ENCODE results near the gene CAMK4.

Gene CAMK4

GRCh38 chr5:111229871-111230810 lies 6.0 kb downstream of the CAMK4 start:
- no peak overlapping the region for H3K4me3 ChIP-seq (ENCODE audit: low read depth in 1 of 2, low read length in 2 of 2)
- no peaks in the 10 kb centered on the region for H3K9me3 ChIP-seq (ENCODE audit: low read length)
- H3K36me3 ChIP-seq (ENCODE audit: insufficient read depth, low read length) = no peaks in the 10 kb centered on the region
- no peak overlapping the region for H3K9ac ChIP-seq (ENCODE audit: low read length)
- H3K27ac ChIP-seq (ENCODE audit: low read depth, low read length) = no peak overlapping the region
- no peaks in the 10 kb centered on the region for H3K4me1 ChIP-seq (ENCODE audit: insufficient read depth, low read length)
- no peaks in the 10 kb centered on the region for H3K27me3 ChIP-seq (ENCODE audit: control insufficient read depth in 1 of 2, insufficient read depth in 2 of 2, low read length in 2 of 2)

DNA sequence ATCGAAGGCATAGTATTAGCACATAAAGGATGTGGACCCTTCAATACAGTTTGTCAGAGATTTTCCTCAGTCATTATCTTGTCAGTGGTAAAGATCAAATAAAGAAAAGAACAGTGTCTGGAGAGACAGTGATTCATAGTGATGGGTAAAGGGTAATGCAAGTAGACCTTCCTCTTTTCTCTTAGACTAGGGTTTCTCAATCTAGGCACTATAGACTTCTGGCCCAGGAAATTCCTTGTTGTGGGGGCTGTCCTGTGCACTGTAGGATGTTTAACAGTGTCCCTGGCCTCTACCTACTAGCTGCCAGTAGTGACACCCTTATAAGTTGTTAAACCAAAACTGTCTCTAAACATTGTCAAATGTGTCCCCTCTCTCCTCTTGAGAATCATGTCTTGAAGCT lies 6.9 kb downstream of the CAMK4 start:
- H3K9ac ChIP-seq (ENCODE audit: low read length) = no peak overlapping the region
- no peaks in the 10 kb centered on the region for H3K4me1 ChIP-seq (ENCODE audit: insufficient read depth, low read length)
- H3K4me3 ChIP-seq (ENCODE audit: low read depth in 1 of 2, low read length in 2 of 2) = no peak overlapping the region
- no peak overlapping the region for H3K27ac ChIP-seq (ENCODE audit: low read depth, low read length)
- H3K36me3 ChIP-seq (ENCODE audit: insufficient read depth, low read length) = no peaks in the 10 kb centered on the region
- H3K27me3 ChIP-seq (ENCODE audit: control insufficient read depth in 1 of 2, insufficient read depth in 2 of 2, low read length in 2 of 2) = no peaks in the 10 kb centered on the region
- no peaks in the 10 kb centered on the region for H3K9me3 ChIP-seq (ENCODE audit: low read length)

- H3K9ac ChIP-seq (ENCODE audit: low read length) = no peak overlapping the region
- no peaks in the 10 kb centered on the region for H3K4me1 ChIP-seq (ENCODE audit: insufficient read depth, low read length)
- H3K4me3 ChIP-seq (ENCODE audit: low read depth in 1 of 2, low read length in 2 of 2) = no peak overlapping the region
- no peaks in the 10 kb centered on the region for H3K27me3 ChIP-seq (ENCODE audit: control insufficient read depth in 1 of 2, insufficient read depth in 2 of 2, low read length in 2 of 2)
- H3K36me3 ChIP-seq (ENCODE audit: insufficient read depth, low read length) = no peaks in the 10 kb centered on the region
- no peak overlapping the region for H3K27ac ChIP-seq (ENCODE audit: low read depth, low read length)
- no peaks in the 10 kb centered on the region for H3K9me3 ChIP-seq (ENCODE audit: low read length)
Measured at GRCh38 chr5:111232311-111233051, 8.3 kb downstream of the CAMK4 start.

DNA sequence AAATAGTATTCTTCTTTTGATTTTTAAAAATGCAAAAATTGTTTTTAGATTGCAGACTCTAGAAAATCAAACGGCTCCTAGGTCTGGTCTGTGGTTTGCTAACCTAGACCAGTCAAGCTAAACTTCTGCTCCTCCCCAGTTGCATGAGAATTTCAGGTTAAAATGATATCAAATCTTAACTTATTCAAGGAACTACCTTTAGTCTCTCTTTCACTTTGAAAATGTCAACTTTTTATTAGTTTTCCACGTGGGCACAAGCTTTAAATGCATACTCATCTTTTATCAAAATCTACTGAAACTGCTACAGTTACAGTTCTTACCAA lies 8.8 kb downstream of the CAMK4 start:
- H3K4me3 ChIP-seq (ENCODE audit: low read depth in 1 of 2, low read length in 2 of 2) = no peak overlapping the region
- no peaks in the 10 kb centered on the region for H3K4me1 ChIP-seq (ENCODE audit: insufficient read depth, low read length)
- no peaks in the 10 kb centered on the region for H3K9me3 ChIP-seq (ENCODE audit: low read length)
- H3K27ac ChIP-seq (ENCODE audit: low read depth, low read length) = no peak overlapping the region
- H3K36me3 ChIP-seq (ENCODE audit: insufficient read depth, low read length) = no peaks in the 10 kb centered on the region
- no peaks in the 10 kb centered on the region for H3K27me3 ChIP-seq (ENCODE audit: control insufficient read depth in 1 of 2, insufficient read depth in 2 of 2, low read length in 2 of 2)
- H3K9ac ChIP-seq (ENCODE audit: low read length) = no peak overlapping the region

DNA sequence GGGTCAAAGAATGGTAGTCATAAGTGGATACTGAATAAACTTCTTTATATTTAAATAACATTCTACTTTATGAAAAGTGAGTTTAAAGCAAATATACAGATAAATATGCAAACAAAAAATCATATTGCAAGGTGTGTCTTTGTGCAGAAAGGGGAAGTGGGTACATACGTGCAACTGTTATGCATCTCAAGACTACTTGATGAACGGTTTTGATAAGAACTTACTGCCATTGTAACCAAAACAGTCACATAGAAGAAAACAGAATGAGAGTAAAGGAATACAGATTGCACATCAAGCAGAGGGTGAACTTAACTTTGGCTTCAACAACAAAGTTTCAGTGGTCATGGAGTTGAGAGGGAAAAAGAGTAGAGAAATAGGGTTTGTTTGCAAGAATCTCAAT lies 9.9 kb downstream of the CAMK4 start:
- H3K27me3 ChIP-seq (ENCODE audit: control insufficient read depth in 1 of 2, insufficient read depth in 2 of 2, low read length in 2 of 2) = no peaks in the 10 kb centered on the region
- no peak overlapping the region for H3K9ac ChIP-seq (ENCODE audit: low read length)
- H3K4me1 ChIP-seq (ENCODE audit: insufficient read depth, low read length) = no peaks in the 10 kb centered on the region
- H3K4me3 ChIP-seq (ENCODE audit: low read depth in 1 of 2, low read length in 2 of 2) = no peak overlapping the region
- no peaks in the 10 kb centered on the region for H3K36me3 ChIP-seq (ENCODE audit: insufficient read depth, low read length)
- H3K9me3 ChIP-seq (ENCODE audit: low read length) = no peaks in the 10 kb centered on the region
- H3K27ac ChIP-seq (ENCODE audit: low read depth, low read length) = no peak overlapping the region

GRCh38 chr5:111235635-111236034 lies 11.5 kb downstream of the CAMK4 start:
- H3K4me3 ChIP-seq (ENCODE audit: low read depth in 1 of 2, low read length in 2 of 2) = no peak overlapping the region
- H3K9me3 ChIP-seq (ENCODE audit: low read length) = no peaks in the 10 kb centered on the region
- H3K27ac ChIP-seq (ENCODE audit: low read depth, low read length) = no peak overlapping the region
- H3K27me3 ChIP-seq (ENCODE audit: control insufficient read depth in 1 of 2, insufficient read depth in 2 of 2, low read length in 2 of 2) = no peaks in the 10 kb centered on the region
- H3K4me1 ChIP-seq (ENCODE audit: insufficient read depth, low read length) = no peaks in the 10 kb centered on the region
- H3K9ac ChIP-seq (ENCODE audit: low read length) = no peak overlapping the region
- H3K36me3 ChIP-seq (ENCODE audit: insufficient read depth, low read length) = no peaks in the 10 kb centered on the region

- Histone ChIP-seq H3K4me1 (ENCODE audit: insufficient read depth, low read length) (no peaks in the 10 kb centered on the region), H3K27me3 (ENCODE audit: control insufficient read depth in 1 of 2, insufficient read depth in 2 of 2, low read length in 2 of 2) (no peaks in the 10 kb centered on the region), H3K9me3 (ENCODE audit: low read length) (no peaks in the 10 kb centered on the region)
Measured at GRCh38 chr5:111236348-111236747, 12.2 kb downstream of the CAMK4 start.

DNA sequence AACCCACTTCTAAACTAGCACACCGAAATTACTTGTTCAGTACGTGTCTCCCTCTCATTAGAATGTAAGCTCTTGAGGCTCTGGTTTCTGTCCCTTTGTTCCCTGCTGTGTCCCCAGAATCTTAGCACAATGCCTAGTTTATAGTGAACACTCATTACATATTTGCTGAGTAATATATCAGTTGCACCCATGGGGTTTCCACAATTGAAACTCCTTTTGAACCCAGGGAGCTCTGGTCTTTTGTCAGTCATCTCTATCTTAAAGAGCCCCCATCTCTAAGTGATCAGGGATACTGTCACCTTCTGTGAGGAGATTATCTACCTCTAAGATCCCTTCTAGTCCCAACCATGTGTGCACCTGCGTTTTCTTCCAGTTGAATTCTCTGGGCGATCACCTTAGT lies 12.8 kb downstream of the CAMK4 start:
- H3K27me3 ChIP-seq (ENCODE audit: control insufficient read depth in 1 of 2, insufficient read depth in 2 of 2, low read length in 2 of 2) = no peaks in the 10 kb centered on the region
- H3K9ac ChIP-seq (ENCODE audit: low read length) = no peak overlapping the region
- no peak overlapping the region for H3K4me3 ChIP-seq (ENCODE audit: low read depth in 1 of 2, low read length in 2 of 2)
- no peaks in the 10 kb centered on the region for H3K9me3 ChIP-seq (ENCODE audit: low read length)
- H3K27ac ChIP-seq (ENCODE audit: low read depth, low read length) = no peak overlapping the region
- no peaks in the 10 kb centered on the region for H3K36me3 ChIP-seq (ENCODE audit: insufficient read depth, low read length)
- no peaks in the 10 kb centered on the region for H3K4me1 ChIP-seq (ENCODE audit: insufficient read depth, low read length)

More at GRCh38 chr5:111236348-111236747, 12.2 kb downstream of the CAMK4 start:
- H3K36me3 ChIP-seq (ENCODE audit: insufficient read depth, low read length) = no peaks in the 10 kb centered on the region
- H3K9ac ChIP-seq (ENCODE audit: low read length) = no peak overlapping the region
- no peak overlapping the region for H3K27ac ChIP-seq (ENCODE audit: low read depth, low read length)
- no peak overlapping the region for H3K4me3 ChIP-seq (ENCODE audit: low read depth in 1 of 2, low read length in 2 of 2)

DNA sequence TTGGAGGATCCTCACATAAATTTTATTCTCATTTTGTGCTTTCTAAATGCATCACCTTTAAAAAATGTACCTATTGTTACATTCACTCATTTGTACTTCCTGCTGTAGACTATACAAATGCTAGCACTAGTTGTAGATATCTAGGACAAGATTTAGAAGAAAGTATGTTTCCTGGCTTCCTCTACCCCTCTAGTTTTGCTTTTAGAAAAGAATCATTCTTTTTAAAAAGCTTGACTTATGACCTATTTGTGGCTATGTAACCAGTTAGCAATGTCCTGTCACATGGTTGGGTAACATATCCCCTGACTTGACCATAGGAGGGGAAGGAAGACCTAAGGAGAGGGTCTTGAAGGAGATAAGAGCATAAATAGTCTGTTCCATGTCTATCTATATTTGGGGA lies 13.3 kb downstream of the CAMK4 start:
- no peak overlapping the region for H3K4me3 ChIP-seq (ENCODE audit: low read depth in 1 of 2, low read length in 2 of 2)
- no peaks in the 10 kb centered on the region for H3K27me3 ChIP-seq (ENCODE audit: control insufficient read depth in 1 of 2, insufficient read depth in 2 of 2, low read length in 2 of 2)
- no peak overlapping the region for H3K27ac ChIP-seq (ENCODE audit: low read depth, low read length)
- H3K9ac ChIP-seq (ENCODE audit: low read length) = no peak overlapping the region
- H3K4me1 ChIP-seq (ENCODE audit: insufficient read depth, low read length) = no peaks in the 10 kb centered on the region
- H3K9me3 ChIP-seq (ENCODE audit: low read length) = no peaks in the 10 kb centered on the region
- no peaks in the 10 kb centered on the region for H3K36me3 ChIP-seq (ENCODE audit: insufficient read depth, low read length)

GRCh38 chr5:111238431-111239225 lies 14.4 kb downstream of the CAMK4 start:
- no peak overlapping the region for H3K9ac ChIP-seq (ENCODE audit: low read length)
- H3K4me1 ChIP-seq (ENCODE audit: insufficient read depth, low read length) = no peaks in the 10 kb centered on the region
- no peaks in the 10 kb centered on the region for H3K9me3 ChIP-seq (ENCODE audit: low read length)
- H3K4me3 ChIP-seq (ENCODE audit: low read depth in 1 of 2, low read length in 2 of 2) = no peak overlapping the region
- no peaks in the 10 kb centered on the region for H3K27me3 ChIP-seq (ENCODE audit: control insufficient read depth in 1 of 2, insufficient read depth in 2 of 2, low read length in 2 of 2)
- H3K36me3 ChIP-seq (ENCODE audit: insufficient read depth, low read length) = no peaks in the 10 kb centered on the region
- no peak overlapping the region for H3K27ac ChIP-seq (ENCODE audit: low read depth, low read length)

DNA sequence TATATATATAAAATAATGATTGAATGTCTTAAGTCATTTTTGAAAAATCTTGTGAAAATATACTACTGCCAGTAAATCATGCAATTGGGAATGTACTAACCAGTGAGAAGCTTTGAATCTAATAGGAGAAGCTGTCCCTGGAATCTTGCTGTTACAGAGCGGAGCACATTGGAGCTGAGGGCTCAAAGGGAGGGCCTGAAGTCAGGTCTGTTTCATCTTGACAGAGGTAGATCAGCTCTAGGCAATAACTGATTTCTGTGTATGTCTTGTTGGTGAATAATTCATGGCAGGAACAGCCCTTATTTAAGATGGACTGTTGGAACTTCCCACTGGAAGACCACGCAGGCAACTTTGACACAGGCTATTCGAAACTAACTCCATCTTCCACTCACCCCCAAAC lies 17.5 kb downstream of the CAMK4 start:
- H3K4me1 ChIP-seq (ENCODE audit: insufficient read depth, low read length) = no peaks in the 10 kb centered on the region
- no peak overlapping the region for H3K9ac ChIP-seq (ENCODE audit: low read length)
- no peak overlapping the region for H3K4me3 ChIP-seq (ENCODE audit: low read depth in 1 of 2, low read length in 2 of 2)
- no peaks in the 10 kb centered on the region for H3K9me3 ChIP-seq (ENCODE audit: low read length)
- H3K27me3 ChIP-seq (ENCODE audit: control insufficient read depth in 1 of 2, insufficient read depth in 2 of 2, low read length in 2 of 2) = no peaks in the 10 kb centered on the region
- H3K36me3 ChIP-seq (ENCODE audit: insufficient read depth, low read length) = no peaks in the 10 kb centered on the region
- H3K27ac ChIP-seq (ENCODE audit: low read depth, low read length) = no peak overlapping the region
